A172 (cell line): ENCODE results near the gene RNF149. TPM values are rescaled to one million over a fixed set of nuclear protein-coding genes. Genes with fewer than 3 reads are reported as not detected.
A peak's percentile ranks its signal among the peaks of the same experiment; 100 is the strongest.
"Not testable (repeated sequence)": the region's sequence is repeated elsewhere in the genome, so short reads cannot be mapped to it uniquely, and the experiment has no call there.

Experiments
- DNase-seq: peaks from one replicate; pipeline ENCODE4 v3.0.0-alpha.2; 2015; ENCODE audit warnings: low spot score
- total RNA-seq: library from RNA; depleted of rRNA; stranded (reverse); fragments of >200 nt; shearing (Covaris generic); gene quantifications from 2 replicates; pipeline ENCODE4 v1.2.3, GENCODE V29; 2014

The RNF149 gene
- total RNA-seq, 1 experiment from 2014 or later: 21.9 TPM

- no peak for DNase-seq
Observed at GRCh38 chr2:101255501-101255900, 53.0 kb downstream of the RNF149 start.

GRCh38 chr2:101253703-101254450 is 54.6 kb downstream of the RNF149 start:
- no peak for DNase-seq

GRCh38 chr2:101253013-101253702 is 55.3 kb downstream of the RNF149 start:
- peak; percentile 58 for DNase-seq

DNA sequence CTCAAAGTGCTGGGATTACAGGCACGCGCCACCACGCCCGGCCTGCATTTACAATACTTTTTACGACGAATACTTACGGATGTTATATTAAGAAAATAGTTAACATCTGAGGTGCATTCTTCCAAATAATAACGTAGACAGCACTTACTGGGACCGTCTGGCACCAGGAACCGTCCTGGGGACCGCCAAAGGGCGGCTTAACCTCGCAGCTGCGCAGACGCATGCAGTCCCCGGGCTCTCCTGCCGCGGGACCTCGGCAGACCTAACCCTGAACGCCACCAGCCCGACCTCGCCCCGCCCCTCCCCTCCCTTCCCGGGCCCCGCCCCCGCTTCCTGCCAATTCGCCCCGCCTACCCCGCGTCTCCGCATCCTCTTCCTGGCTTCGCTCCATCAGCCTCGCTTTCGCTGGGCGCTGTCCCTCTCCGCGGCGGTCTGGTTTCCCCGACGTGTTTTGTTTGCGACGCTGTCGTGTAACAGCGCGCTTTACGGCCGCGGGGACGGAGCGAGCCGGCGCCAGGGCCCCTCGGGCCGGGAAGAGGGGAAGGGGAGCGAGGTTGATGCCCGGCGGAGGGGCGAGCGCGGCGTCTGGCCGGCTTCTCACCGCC is 56.0 kb downstream of the RNF149 start, which contains the start of gene CNOT11:
Gene CNOT11 (plus strand): TSS at position 479 of the 605 bp plus-strand sequence. CDS start 79 bp downstream, at position 558.
- DNase-seq: peak; percentile 94

- no peak for DNase-seq
Observed at GRCh38 chr2:101251844-101252407, 56.6 kb downstream of the RNF149 start.

DNA sequence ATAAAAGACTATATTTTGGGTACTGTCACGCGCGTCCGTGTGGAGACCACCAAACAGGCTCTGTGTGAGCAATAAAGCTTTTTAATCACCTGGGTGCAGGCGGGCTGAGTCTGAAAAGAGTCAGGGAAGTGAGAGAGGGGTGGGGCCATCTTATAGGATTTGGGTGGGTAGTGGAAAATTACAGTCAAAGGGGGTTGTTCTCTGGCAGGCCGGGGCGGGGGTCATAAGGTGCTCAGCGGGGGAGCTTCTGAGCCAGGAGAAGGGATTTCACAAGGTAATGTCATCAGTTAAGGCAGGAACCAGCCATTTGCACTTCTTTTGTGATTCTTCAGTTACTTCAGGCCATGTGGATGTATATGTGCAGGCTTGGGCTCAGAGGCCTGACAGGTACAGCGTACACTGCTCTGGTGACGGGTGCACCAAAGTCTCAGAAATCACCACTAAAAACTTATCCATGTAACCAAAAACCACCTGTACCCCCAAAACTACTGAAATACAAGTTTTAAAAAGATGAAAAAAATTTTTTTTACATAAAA is 57.2 kb downstream of the RNF149 start:
- not testable (repeated sequence) for DNase-seq

DNA sequence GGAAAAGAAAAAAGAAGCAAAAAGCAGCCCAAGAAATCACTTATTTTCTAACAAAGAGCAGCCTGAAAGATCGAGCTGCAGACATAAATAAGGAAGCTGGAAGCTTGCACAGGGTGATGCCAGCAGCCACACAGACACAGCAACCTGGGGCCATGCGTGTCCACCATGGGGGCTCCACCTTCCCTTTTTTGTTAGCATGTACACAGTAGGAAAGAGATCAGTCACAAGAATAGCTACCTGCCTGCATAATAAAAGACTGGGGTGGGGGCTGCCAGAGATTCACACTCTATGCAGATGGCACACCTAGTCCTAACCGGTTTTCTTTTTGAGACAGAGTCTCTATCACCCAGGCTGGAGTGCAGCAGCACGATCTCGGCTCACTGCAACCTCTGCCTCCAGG is 58.7 kb downstream of the RNF149 start:
- DNase-seq: no peak

DNA sequence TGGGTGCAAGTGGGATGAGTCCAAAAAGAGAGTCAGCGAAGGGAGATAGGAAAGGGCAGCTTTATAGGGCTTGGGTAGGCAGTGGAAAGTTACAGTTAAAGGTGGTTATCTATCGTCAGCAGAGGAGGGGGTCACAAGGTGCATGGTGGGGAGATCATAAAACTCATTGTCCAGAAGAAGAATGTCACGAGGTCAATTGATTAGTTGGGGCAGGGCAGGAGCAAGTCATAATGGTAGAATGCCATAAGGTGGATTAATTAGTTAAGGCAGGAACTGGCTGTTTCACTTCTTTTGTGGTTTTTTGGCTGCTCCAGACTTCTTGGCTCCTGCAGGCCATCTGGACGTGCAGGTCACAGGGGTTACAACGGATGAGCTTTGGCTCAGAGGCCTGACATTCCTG is 59.7 kb downstream of the RNF149 start:
- not testable (repeated sequence) for DNase-seq

DNA sequence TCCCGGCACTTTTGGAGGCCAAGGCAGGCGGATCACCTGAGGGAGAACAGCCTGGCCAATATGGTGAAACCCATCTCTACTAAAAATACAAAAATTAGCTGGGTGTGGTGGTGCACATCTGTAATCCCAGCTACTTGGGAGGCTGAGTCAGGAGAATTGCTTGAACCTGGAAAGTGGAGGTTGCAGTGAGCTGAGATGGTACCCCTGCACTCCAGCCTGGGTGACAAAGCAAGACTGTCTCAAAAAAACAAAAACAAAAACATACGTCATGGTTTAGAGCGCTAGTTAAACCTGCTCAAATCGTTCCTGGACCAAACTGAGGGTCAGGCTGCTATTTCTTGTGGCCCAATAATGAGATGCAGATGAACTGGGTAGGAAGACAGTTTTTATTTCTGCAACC is 63.0 kb downstream of the RNF149 start:
- DNase-seq: not testable (repeated sequence)

DNA sequence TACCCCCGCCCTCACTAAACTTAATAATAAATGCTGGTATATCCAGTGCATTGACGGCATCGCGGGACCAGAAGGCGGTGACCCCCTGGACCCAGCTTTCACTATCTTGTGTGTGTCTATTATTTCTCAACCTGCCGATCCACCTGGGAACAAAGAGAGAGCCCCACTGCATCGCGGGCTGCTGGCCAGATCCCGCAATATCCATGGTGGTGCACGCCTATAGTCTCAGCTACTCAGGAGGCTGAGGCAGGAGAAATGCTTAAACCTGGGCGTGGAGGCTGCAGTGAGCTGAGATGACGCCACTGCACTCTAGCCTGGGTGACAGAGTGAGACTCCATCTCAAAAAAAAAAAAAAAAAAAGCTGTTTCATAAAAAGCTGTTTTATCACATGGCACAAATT is 63.6 kb downstream of the RNF149 start:
- DNase-seq: not testable (repeated sequence)

DNA sequence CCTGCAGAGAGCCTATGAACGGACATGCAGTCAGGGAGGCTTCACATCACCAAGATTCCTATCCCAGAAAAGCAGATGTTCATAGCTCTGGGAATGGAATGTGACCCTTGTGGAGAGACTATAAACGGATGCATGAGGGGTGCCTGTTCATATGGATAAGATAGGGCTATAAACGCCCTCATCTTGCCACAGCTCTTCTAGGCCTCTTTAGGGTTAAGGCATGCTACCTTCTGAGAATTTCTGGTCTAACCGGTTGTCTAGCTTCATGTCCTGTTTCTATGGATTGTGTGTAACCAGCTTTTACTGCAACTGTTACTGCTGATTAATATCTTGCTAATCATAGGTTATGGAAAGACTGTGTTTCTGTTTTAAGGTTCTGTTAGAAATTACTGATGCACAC is 64.1 kb downstream of the RNF149 start:
- not testable (repeated sequence) for DNase-seq

- DNase-seq: no peak
Observed at GRCh38 chr2:101241158-101241557, 67.3 kb downstream of the RNF149 start.

DNA sequence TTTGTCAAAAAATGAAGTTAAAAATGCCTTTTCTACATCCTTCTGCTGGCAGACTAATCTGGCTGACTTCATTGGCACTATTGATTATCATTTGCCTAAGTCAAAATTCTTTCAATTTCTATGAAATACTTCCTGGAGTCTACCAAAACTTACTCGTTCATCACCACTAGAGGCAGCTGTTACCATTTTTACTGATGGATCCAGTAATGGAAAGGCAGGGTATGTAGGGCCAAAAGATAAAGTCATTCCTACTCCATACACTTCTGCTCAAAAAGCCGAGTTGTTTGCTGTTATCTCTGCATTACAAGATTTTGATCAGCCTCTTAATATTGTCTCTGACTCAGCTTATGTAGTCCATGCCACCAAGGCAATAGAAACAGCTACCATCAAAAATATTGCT is 67.8 kb downstream of the RNF149 start:
- DNase-seq: not testable (repeated sequence)

GRCh38 chr2:101239760-101240118 is 68.8 kb downstream of the RNF149 start:
- DNase-seq: not testable (repeated sequence)

- DNase-seq: no peak
Observed at GRCh38 chr2:101238930-101239759, 69.4 kb downstream of the RNF149 start.

- not testable (repeated sequence) for DNase-seq
Observed at GRCh38 chr2:101237944-101238343, 70.6 kb downstream of the RNF149 start.

DNA sequence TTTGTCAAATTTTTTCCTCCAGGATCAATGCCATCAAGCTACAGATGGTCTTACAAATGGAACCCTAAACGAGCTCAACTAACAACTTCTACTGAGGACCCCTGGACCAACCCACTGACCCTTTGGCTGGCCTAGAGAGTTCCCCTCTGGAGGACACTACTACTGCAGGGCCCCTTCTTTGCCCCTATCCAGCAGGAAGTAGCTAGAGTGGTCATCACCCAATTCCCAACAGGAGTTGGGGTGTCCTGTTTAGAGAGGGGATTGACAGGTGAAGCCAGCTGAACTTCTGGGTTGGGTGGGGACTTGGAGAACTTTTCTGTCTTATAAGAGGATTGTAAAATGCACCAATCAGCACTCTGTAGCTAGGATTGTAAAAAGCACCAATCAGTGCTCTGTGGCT is 72.5 kb downstream of the RNF149 start:
- DNase-seq: not testable (repeated sequence)

GRCh38 chr2:101234169-101234938 is 74.1 kb downstream of the RNF149 start:
- DNase-seq: no peak

DNA sequence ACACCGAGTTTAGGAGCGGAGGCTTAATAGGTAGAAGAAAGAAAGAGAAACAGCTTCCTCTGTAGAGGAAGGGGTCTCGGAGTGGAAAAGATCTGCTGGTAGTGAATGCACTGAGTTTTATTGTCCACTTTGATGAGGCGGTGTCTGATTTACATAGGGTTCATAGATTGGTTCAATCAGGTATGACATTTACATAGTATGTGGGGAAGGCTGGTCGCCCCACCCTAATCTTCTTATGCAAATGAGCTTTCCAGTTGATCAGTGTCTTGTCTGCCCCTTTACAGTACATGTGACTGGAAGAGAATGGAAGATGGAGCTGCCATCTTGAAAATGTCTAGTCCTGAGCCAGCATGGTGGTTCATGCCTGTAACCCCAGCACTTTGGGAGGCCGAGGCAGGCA is 75.7 kb downstream of the RNF149 start:
- no peak for DNase-seq

- no peak for DNase-seq
Observed at GRCh38 chr2:101231937-101232730, 76.4 kb downstream of the RNF149 start.
